ENCODE measurements around the gene BPNT1.

DNA sequence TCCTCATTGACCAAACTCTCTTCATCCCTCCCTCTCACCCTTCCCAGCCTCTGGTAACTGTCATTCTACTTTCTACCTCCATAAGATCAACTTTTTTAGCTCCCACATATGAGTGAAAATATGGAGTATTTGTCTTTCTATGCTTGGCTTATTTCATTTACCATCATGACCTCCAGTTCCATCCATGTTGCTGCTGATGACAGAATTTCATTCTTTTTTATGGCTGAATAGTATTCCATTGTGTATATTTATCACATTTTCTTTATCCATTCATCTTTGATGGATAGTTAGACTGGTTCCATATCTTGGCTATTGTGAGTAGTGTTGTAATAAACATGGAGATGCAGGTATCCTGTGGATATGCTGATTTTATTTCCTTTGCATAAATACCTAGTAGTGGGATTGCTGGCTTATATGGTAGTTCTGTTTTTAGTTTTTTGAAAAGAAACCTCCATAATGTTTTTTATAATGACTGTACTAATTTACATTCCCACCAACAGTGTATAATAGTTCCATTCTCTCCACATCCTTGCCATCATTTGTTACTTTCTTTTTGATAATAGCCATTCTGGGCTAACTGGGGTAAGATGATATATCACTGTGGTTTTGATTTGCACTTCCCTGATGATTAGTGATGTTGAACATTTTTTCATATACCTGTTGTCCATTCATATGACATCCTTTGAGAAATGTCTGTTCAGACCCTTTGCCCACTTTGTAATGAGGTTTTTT lies 40.1 kb upstream of the BPNT1 start:
- TF ChIP-seq CTCF (IDR thresholded peaks at IDR 0.05 in 4 of 5, conservative IDR thresholded peaks at IDR 0.05 in 1 of 5) = no peak
- TF ChIP-seq POLR2A (IDR thresholded peaks at IDR 0.05) = no peak

Measured in gastrocnemius medialis (tissue), 4 donors.